HG03378 (cell line): ENCODE measurements around the gene TADA3.

Experiments
- ATAC-seq: cut with Tn5 transposase; IDR thresholded peaks from one replicate; pipeline ENCODE4 v1.9.1; 2021; ENCODE audit warnings: mild to moderate bottlenecking, moderate library complexity; ENCODE audit not compliant: unreplicated experiment

TADA3 gene

DNA sequence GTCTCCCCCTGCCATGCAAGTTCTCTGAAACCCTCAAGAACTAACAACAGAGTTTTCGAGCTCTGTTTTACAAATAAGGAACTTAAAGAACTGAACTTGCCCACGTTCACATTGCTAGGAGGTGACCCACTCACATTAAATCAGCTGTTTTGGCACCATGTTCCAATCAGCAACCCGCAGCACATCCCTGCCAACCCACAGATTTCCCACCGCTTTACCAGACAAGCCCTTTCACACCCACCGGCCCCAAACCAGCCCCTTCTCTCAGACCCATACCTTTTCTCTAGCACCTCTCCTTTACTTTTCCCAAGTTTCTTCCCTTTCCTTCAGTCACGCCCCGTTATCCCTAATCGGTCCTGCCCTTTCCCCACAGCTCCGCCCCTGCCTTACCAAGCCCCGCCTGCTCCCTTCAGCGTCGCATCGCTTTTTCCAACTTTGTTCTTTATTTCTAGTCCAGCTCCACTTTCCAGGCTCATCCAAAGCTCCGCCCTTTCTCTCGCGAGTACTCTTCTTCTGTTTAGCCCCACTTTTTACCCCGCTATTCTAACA is 61.5 kb downstream of the TADA3 start:
- ATAC-seq = peak; percentile 38
